Activated CD4-positive, alpha-beta T cell treated with anti-CD3 and anti-CD28 coated beads, Interleukin-2, Interleukin-6, amounts not matched to agents 100 ng/mL and 50 ng/mL, durations not matched to agents 16 hours and 8 hours (primary cell): ENCODE measurements around the gene SEPTIN14.
"Not testable (repeated sequence)": the region's sequence is repeated elsewhere in the genome, so short reads cannot be mapped to it uniquely, and the experiment has no call there.

Source experiments
- DNase-seq: peaks from one replicate; pipeline ENCODE4 v3.0.0-alpha.2; 2020

Gene SEPTIN14

GRCh38 chr7:55862652-55863051 lies at the start of gene SEPTIN14:
Gene SEPTIN14 (minus strand): TSS chr7:55862752. CDS start chr7:55861996, 756 bp downstream.
- DNase-seq, result not testable (repeated sequence)

GRCh38 chr7:55903985-55904759 lies 41.6 kb upstream of the SEPTIN14 start:
- DNase-seq, result no peak

GRCh38 chr7:55901059-55901458 lies 38.5 kb upstream of the SEPTIN14 start:
- DNase-seq, result not testable (repeated sequence)

- no peak for DNase-seq
Measured at GRCh38 chr7:55898287-55898686, 35.7 kb upstream of the SEPTIN14 start.

GRCh38 chr7:55895021-55895420 lies 32.5 kb upstream of the SEPTIN14 start:
- DNase-seq, result no peak

GRCh38 chr7:55893940-55894339 lies 31.4 kb upstream of the SEPTIN14 start:
- no peak for DNase-seq

GRCh38 chr7:55888378-55888777 lies 25.8 kb upstream of the SEPTIN14 start:
- DNase-seq, result not testable (repeated sequence)

GRCh38 chr7:55887821-55888247 lies 25.3 kb upstream of the SEPTIN14 start:
- no peak for DNase-seq

- DNase-seq, result no peak
Measured at GRCh38 chr7:55884321-55884720, 21.8 kb upstream of the SEPTIN14 start.

- no peak for DNase-seq
Measured at GRCh38 chr7:55878691-55879090, 16.1 kb upstream of the SEPTIN14 start.

GRCh38 chr7:55877308-55877707 lies 14.8 kb upstream of the SEPTIN14 start:
- DNase-seq, result no peak

- DNase-seq, result no peak
Measured at GRCh38 chr7:55873765-55874164, 11.2 kb upstream of the SEPTIN14 start.

GRCh38 chr7:55871932-55872485 lies 9.5 kb upstream of the SEPTIN14 start:
- no peak for DNase-seq

- DNase-seq, result not testable (repeated sequence)
Measured at GRCh38 chr7:55868989-55869388, 6.4 kb upstream of the SEPTIN14 start.

- not testable (repeated sequence) for DNase-seq
Measured at GRCh38 chr7:55845164-55845563, 17.4 kb downstream of the SEPTIN14 start.

GRCh38 chr7:55838595-55838994 lies 24.0 kb downstream of the SEPTIN14 start:
- DNase-seq, result no peak

GRCh38 chr7:55827577-55827976 lies 35.0 kb downstream of the SEPTIN14 start:
- DNase-seq, result no peak

GRCh38 chr7:55818686-55819085 lies 43.9 kb downstream of the SEPTIN14 start:
- DNase-seq, result no peak

- DNase-seq, result not testable (repeated sequence)
Measured at GRCh38 chr7:55797260-55797659, 65.3 kb downstream of the SEPTIN14 start.

- DNase-seq, result no peak
Measured at GRCh38 chr7:55794527-55794926, 68.0 kb downstream of the SEPTIN14 start.

GRCh38 chr7:55792048-55792447 lies 70.5 kb downstream of the SEPTIN14 start:
- no peak for DNase-seq

- DNase-seq, result no peak
Measured at GRCh38 chr7:55787796-55788195, 74.8 kb downstream of the SEPTIN14 start.

- DNase-seq, result no peak
Measured at GRCh38 chr7:55786901-55787300, 75.7 kb downstream of the SEPTIN14 start.

GRCh38 chr7:55785444-55785843 lies 77.1 kb downstream of the SEPTIN14 start:
- DNase-seq, result not testable (repeated sequence)

- no peak for DNase-seq
Measured at GRCh38 chr7:55784151-55784550, 78.4 kb downstream of the SEPTIN14 start.
